OCI-LY1 (cell line): ENCODE data around the gene C1orf226.

ENCODE experiments used
- H2AFZ ChIP-seq: fragments of 200-600 bp; sonication (generic), shearing (Covaris generic); 2 replicates; pipeline ENCODE4 v1.6.0; 2014; ENCODE audit warnings: antibody characterized with exemption, mild to moderate bottlenecking, low read length
- H3F3A ChIP-seq: fragments of 200-600 bp; sonication (generic), shearing (Covaris generic); 2 replicates; pipeline ENCODE4 v1.6.0; 2014; ENCODE audit warnings: mild to moderate bottlenecking, antibody characterized with exemption, low read length, moderate library complexity; ENCODE audit not compliant: insufficient read depth
- H3K27ac ChIP-seq: fragments of 200-600 bp; sonication (generic); 2 replicates; pipeline ENCODE4 v1.5.1; 2014; ENCODE audit warnings: low read length, mixed run types, mild to moderate bottlenecking, low read depth; ENCODE audit not compliant: poor library complexity, severe bottlenecking
- H3K27me3 ChIP-seq: fragments of 200-600 bp; sonication (generic); 2 replicates; pipeline ENCODE4 v1.6.0; 2014; ENCODE audit warnings: antibody characterized with exemption, mild to moderate bottlenecking, low read length, moderate library complexity; ENCODE audit not compliant: insufficient read depth
- H3K36me3 ChIP-seq: fragments of 200-600 bp; sonication (generic); 2 replicates; pipeline ENCODE4 v1.6.1; 2014; ENCODE audit warnings: mild to moderate bottlenecking, antibody characterized with exemption, low read length, moderate library complexity, mixed read lengths; ENCODE audit not compliant: insufficient read depth
- H3K4me1 ChIP-seq: fragments of 200-600 bp; sonication (generic); 2 replicates; pipeline ENCODE4 v1.5.1; 2014; ENCODE audit warnings: mild to moderate bottlenecking, low read length, moderate library complexity; ENCODE audit not compliant: insufficient read depth, severe bottlenecking
- H3K4me2 ChIP-seq: fragments of 200-600 bp; sonication (generic), shearing (Covaris generic); 2 replicates; pipeline ENCODE4 v1.6.1; 2014; ENCODE audit warnings: low read length
- H3K4me3 ChIP-seq: fragments of 200-600 bp; sonication (generic); 2 replicates; pipeline ENCODE4 v1.5.1; 2014; ENCODE audit warnings: low read length, low read depth, mild to moderate bottlenecking, mixed read lengths; ENCODE audit not compliant: poor library complexity, severe bottlenecking
- H3K79me2 ChIP-seq: fragments of 200-600 bp; shearing (Covaris generic); 2 replicates; pipeline ENCODE4 v1.6.1; 2016; ENCODE audit warnings: mixed run types, low read length, mixed read lengths; ENCODE audit not compliant: insufficient read depth
- H3K9ac ChIP-seq: fragments of 200-600 bp; sonication (generic), shearing (Covaris generic); 2 replicates; pipeline ENCODE4 v1.6.1; 2014; ENCODE audit warnings: mild to moderate bottlenecking, low read length, mixed read lengths
- H3K9me2 ChIP-seq: fragments of 200-600 bp; sonication (generic), shearing (Covaris generic); 2 replicates; pipeline ENCODE4 v1.6.1; 2014; ENCODE audit warnings: low read depth, mild to moderate bottlenecking, low read length, mixed read lengths
- H3K9me3 ChIP-seq: fragments of 200-600 bp; shearing (Covaris generic); 2 replicates; pipeline ENCODE4 v1.6.1; 2014; ENCODE audit warnings: low read length, mixed read lengths
- H4K20me1 ChIP-seq: fragments of 200-600 bp; sonication (generic), shearing (Covaris generic); 2 replicates; pipeline ENCODE4 v1.6.0; 2016; ENCODE audit warnings: mild to moderate bottlenecking, low read length; ENCODE audit not compliant: insufficient read depth
- CTCF ChIP-seq: fragments of 200-600 bp; sonication (generic), shearing (Covaris generic); IDR thresholded peaks from 2 replicates; pipeline ENCODE4 v1.5.1; 2017; ENCODE audit warnings: mild to moderate bottlenecking, antibody characterized with exemption, low read length, moderate library complexity, mixed read lengths
- EZH2 ChIP-seq: fragments of 200-600 bp; sonication (generic), shearing (Covaris generic); IDR thresholded peaks from 2 replicates; pipeline ENCODE4 v1.8.0; 2017; ENCODE audit warnings: borderline replicate concordance, mixed run types, mild to moderate bottlenecking, antibody characterized with exemption, low read length, moderate library complexity, mixed read lengths

C1orf226 gene

GRCh38 chr1:162381941-162382750 lies 618 bp downstream of the C1orf226 start:
- Histone ChIP-seq H3K27ac (no peak overlapping the region), H3K9me2 (no peaks in the 10 kb centered on the region), H3K36me3 (no peaks in the 10 kb centered on the region), H3K9ac (no peak overlapping the region), H3K27me3 (no peaks in the 10 kb centered on the region), H4K20me1 (no peaks in the 10 kb centered on the region), H3K4me2 (no peak overlapping the region), H3K4me1 (no peaks in the 10 kb centered on the region), H3K79me2 (no peaks in the 10 kb centered on the region), H3K4me3 (no peak overlapping the region), H3K9me3 (no peaks in the 10 kb centered on the region), H2AFZ (no peak overlapping the region), H3F3A (no peaks in the 10 kb centered on the region)
- TF ChIP-seq EZH2: no peak
- TF ChIP-seq CTCF: no peak

DNA sequence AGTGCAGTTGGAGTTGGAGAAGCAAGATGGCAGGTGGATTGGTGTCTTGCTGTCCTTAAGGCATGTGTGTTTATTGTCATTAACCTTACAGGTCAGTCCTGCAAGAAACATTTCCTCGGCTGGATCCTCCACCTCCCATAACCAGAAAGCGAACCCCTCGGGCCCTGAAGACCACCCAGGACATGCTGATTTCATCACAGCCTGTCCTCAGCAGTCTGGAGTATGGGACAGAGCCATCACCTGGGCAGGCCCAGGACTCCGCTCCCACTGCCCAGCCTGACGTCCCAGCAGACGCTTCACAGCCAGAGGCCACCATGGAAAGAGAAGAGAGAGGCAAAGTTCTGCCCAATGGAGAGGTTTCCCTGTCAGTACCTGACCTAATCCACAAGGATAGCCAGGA lies 1.6 kb downstream of the C1orf226 start:
- Histone ChIP-seq H3K9ac (no peak overlapping the region), H3K4me1 (no peaks in the 10 kb centered on the region)
- TF ChIP-seq EZH2: no peak
- no peak for TF ChIP-seq CTCF

GRCh38 chr1:162383516-162383915 lies 2.0 kb downstream of the C1orf226 start:
- no peak overlapping the region for H3K27ac ChIP-seq
- no peaks in the 10 kb centered on the region for H3K27me3 ChIP-seq
- H3K4me3 ChIP-seq: no peak overlapping the region
- no peaks in the 10 kb centered on the region for H3K36me3 ChIP-seq
- no peak overlapping the region for H3K4me2 ChIP-seq
- H3K79me2 ChIP-seq: no peaks in the 10 kb centered on the region
- no peak overlapping the region for H3K9ac ChIP-seq
- H3F3A ChIP-seq: no peaks in the 10 kb centered on the region
- H2AFZ ChIP-seq: no peak overlapping the region
- no peaks in the 10 kb centered on the region for H3K9me2 ChIP-seq
- TF ChIP-seq CTCF: no peak
- no peak for TF ChIP-seq EZH2
- no peaks in the 10 kb centered on the region for H4K20me1 ChIP-seq
- H3K4me1 ChIP-seq: no peaks in the 10 kb centered on the region
- no peaks in the 10 kb centered on the region for H3K9me3 ChIP-seq

More for the DNA sequence above, 1.6 kb downstream of the C1orf226 start:
- H3K36me3 ChIP-seq: no peaks in the 10 kb centered on the region
- H3K4me3 ChIP-seq: no peak overlapping the region
- H2AFZ ChIP-seq: no peak overlapping the region
- no peaks in the 10 kb centered on the region for H3K27me3 ChIP-seq
- H3K9me2 ChIP-seq: no peaks in the 10 kb centered on the region
- H3K79me2 ChIP-seq: no peaks in the 10 kb centered on the region
- H3K4me2 ChIP-seq: no peak overlapping the region
- no peaks in the 10 kb centered on the region for H3K9me3 ChIP-seq
- H4K20me1 ChIP-seq: no peaks in the 10 kb centered on the region
- H3K27ac ChIP-seq: no peak overlapping the region
- no peaks in the 10 kb centered on the region for H3F3A ChIP-seq
